ENCODE results near the gene RNF5. TPM values are rescaled to one million over a fixed set of nuclear protein-coding genes. Genes with fewer than 3 reads are reported as not detected.

The RNF5 gene
- total and polyA plus RNA-seq, 9 of the 15 experiments (the other 6 are each of a cell fraction or from before 2014, with no cell fraction given) = 62.2 to 245 (median 129) TPM

DNA sequence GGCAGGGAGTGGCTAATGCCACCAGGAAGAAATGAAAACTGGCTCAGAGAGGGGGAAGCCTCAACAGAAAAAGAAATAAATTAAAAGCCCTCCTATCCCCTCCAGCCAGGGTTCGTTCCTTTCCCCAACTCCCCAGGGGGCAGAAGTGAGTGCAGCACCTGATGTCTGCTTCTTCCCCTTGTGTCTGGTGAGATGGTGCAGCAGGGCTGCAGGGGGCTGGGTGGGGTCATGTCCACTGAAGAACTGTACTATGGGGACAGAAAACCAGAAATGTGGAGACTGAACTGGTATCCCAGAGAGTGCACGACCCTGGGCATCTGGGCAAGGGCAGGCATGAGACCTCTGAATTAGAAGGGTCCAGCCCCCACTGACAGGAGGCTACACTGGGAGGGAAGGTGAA, 9.9 kb upstream of the RNF5 start:
- Histone ChIP-seq H2AFZ (ENCODE audit: low read depth, low read length) (no peak overlapping the region), H3K27ac (ENCODE audit: extremely low read depth, low read depth, low read length) (peak overlapping the region; percentile 83), H3K4me2 (ENCODE audit: insufficient read depth, low read length) (peak overlapping the region; percentile 65), H3K4me3 (no peak overlapping the region), H3K36me3 (ENCODE audit: control insufficient read depth, insufficient read depth, low read length) (peaks cover 71% of the 10 kb centered on the region), H3K79me2 (ENCODE audit: control insufficient read depth, insufficient read depth, low read length) (peaks cover 13% of the 10 kb centered on the region), H3K9ac (ENCODE audit: insufficient read depth in 1 of 2, low read depth in 2 of 2, low read length in 2 of 2) (peak overlapping the region; percentile 27 to 65; a peak in 3 of 4 replicates), H3K9me1 (ENCODE audit: control insufficient read depth, insufficient read depth, low read length) (no peaks in the 10 kb centered on the region), H3K27me3 (ENCODE audit: control insufficient read depth in 2 of 2, insufficient read depth in 2 of 2, low read length in 2 of 2) (no peaks in the 10 kb centered on the region), H3K9me3 (replicated peaks; ENCODE audit: control insufficient read depth, insufficient read depth, low read depth, low read length) (no peaks in the 10 kb centered on the region), H3K4me1 (replicated peaks in 1 of 2; ENCODE audit: control insufficient read depth in 2 of 2, insufficient read depth in 2 of 2, low read length in 2 of 2) (peaks cover 51% of the 10 kb centered on the region in 2 experiments), H4K20me1 (replicated peaks; ENCODE audit: control insufficient read depth, insufficient read depth, low read length) (no peaks in the 10 kb centered on the region)
- DNase-seq (ENCODE audit: extremely low read depth in 1 of 4, low spot score in 3 of 4) = peak in 2 of 4 experiments; percentile 53 to 61
- ChIA-PET POLR2A (interaction anchor here (0.9 to 2.2 kb wide), 10 partner anchors 8 to 200 kb away, joined by 3 to 25 read pairs (median 4); partner anchors contain the start of genes AGPAT1 and FKBPL), CTCF (ENCODE audit: low intra/inter-chr PET ratio) (no interaction called here)
- 15% methylated on average over 2 of the region's 2 CpGs for WGBS (ENCODE audit: insufficient coverage, low coverage, missing lambda C conversion rate)
- ATAC-seq = peak; percentile 52
- BruUV-seq (replicated peaks) = TSS peak; percentile 69
- in situ Hi-C loops (cut with MboI) = no loop called here
- intact Hi-C loops (cut with micrococcal nuclease) = loop anchor here (2.0 to 5.0 kb wide), 2 partner anchors 26 to 51 kb away; no protein-coding TSS in a partner anchor
- no peak for FAIRE-seq
- TF ChIP-seq PURB (CRISPR knock-in tag; IDR thresholded peaks at IDR 0.05; ENCODE audit: low read depth) = no peak
- TF ChIP-seq FOSL1 (tag; conservative IDR thresholded peaks at IDR 0.05) = no peak; the same call in 1 of the 2 replicates
- TF ChIP-seq GTF2E2 (tag; IDR thresholded peaks at IDR 0.05) = 0 out of 2 replicates have a peak, but pooled peaks have one; percentile 24
- TF ChIP-seq, protein P1, sequence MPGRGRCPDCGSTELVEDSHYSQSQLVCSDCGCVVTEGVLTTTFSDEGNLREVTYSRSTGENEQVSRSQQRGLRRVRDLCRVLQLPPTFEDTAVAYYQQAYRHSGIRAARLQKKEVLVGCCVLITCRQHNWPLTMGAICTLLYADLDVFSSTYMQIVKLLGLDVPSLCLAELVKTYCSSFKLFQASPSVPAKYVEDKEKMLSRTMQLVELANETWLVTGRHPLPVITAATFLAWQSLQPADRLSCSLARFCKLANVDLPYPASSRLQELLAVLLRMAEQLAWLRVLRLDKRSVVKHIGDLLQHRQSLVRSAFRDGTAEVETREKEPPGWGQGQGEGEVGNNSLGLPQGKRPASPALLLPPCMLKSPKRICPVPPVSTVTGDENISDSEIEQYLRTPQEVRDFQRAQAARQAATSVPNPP (IDR thresholded peaks at IDR 0.05; ENCODE audit: borderline replicate concordance, insufficient read depth, insufficient read length) = no peak
- no peak for TF ChIP-seq MTA1 (IDR thresholded peaks at IDR 0.05; ENCODE audit: borderline replicate concordance)
- TF ChIP-seq ELF2 (CRISPR knock-in tag; IDR thresholded peaks at IDR 0.05) = 0 out of 2 replicates have a peak, but pooled peaks have one; percentile 29
- no peak; the same call in 1 of the 2 replicates for TF ChIP-seq HDGF (IDR thresholded peaks at IDR 0.05)
- TF ChIP-seq TCFL5 (CRISPR knock-in tag; conservative IDR thresholded peaks at IDR 0.05) = no peak
- 0 out of 4 replicates have a peak, but pooled peaks of 1 of the 2 experiments have one; percentile 0 for TF ChIP-seq SRF (CRISPR knock-in tag; IDR thresholded peaks at IDR 0.05)
- TF ChIP-seq, protein P2, sequence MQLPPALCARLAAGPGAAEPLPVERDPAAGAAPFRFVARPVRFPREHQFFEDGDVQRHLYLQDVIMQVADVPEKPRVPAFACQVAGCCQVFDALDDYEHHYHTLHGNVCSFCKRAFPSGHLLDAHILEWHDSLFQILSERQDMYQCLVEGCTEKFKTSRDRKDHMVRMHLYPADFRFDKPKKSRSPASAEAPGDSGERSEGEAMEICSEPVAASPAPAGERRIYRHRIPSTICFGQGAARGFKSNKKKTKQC (CRISPR knock-in tag; IDR thresholded peaks at IDR 0.05) = 0 out of 2 replicates have a peak, but pooled peaks have one; percentile 24
- no peak for TF ChIP-seq CBX5 (IDR thresholded peaks at IDR 0.05; ENCODE audit: borderline replicate concordance, low read depth)
- TF ChIP-seq ZFP36 (IDR thresholded peaks at IDR 0.05; ENCODE audit: low read depth, low read length, partially characterized antibody) = no peak
- no peak for TF ChIP-seq PHF20 (IDR thresholded peaks at IDR 0.05; ENCODE audit: partially characterized antibody)
- TF ChIP-seq, protein P3, sequence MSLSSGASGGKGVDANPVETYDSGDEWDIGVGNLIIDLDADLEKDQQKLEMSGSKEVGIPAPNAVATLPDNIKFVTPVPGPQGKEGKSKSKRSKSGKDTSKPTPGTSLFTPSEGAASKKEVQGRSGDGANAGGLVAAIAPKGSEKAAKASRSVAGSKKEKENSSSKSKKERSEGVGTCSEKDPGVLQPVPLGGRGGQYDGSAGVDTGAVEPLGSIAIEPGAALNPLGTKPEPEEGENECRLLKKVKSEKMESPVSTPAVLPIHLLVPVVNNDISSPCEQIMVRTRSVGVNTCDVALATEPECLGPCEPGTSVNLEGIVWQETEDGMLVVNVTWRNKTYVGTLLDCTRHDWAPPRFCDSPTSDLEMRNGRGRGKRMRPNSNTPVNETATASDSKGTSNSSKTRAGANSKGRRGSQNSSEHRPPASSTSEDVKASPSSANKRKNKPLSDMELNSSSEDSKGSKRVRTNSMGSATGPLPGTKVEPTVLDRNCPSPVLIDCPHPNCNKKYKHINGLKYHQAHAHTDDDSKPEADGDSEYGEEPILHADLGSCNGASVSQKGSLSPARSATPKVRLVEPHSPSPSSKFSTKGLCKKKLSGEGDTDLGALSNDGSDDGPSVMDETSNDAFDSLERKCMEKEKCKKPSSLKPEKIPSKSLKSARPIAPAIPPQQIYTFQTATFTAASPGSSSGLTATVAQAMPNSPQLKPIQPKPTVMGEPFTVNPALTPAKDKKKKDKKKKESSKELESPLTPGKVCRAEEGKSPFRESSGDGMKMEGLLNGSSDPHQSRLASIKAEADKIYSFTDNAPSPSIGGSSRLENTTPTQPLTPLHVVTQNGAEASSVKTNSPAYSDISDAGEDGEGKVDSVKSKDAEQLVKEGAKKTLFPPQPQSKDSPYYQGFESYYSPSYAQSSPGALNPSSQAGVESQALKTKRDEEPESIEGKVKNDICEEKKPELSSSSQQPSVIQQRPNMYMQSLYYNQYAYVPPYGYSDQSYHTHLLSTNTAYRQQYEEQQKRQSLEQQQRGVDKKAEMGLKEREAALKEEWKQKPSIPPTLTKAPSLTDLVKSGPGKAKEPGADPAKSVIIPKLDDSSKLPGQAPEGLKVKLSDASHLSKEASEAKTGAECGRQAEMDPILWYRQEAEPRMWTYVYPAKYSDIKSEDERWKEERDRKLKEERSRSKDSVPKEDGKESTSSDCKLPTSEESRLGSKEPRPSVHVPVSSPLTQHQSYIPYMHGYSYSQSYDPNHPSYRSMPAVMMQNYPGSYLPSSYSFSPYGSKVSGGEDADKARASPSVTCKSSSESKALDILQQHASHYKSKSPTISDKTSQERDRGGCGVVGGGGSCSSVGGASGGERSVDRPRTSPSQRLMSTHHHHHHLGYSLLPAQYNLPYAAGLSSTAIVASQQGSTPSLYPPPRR (CRISPR knock-in tag; IDR thresholded peaks at IDR 0.05; ENCODE audit: borderline replicate concordance) = no peak
- 0 out of 4 replicates have a peak, but pooled peaks of 1 of the 2 experiments have one; percentile 9 for TF ChIP-seq RAD21 (CRISPR knock-in tag; conservative IDR thresholded peaks at IDR 0.05 in 1 of 2, IDR thresholded peaks at IDR 0.05 in 1 of 2)
- TF ChIP-seq XRCC4 (IDR thresholded peaks at IDR 0.05; ENCODE audit: extremely low read depth, insufficient read depth, insufficient read length) = no peak
- no peak for TF ChIP-seq CC2D1A (IDR thresholded peaks at IDR 0.05)

Measured in K562 (cell line).